Hepatocyte (in vitro differentiated cells): ENCODE data around the gene AGAP1.

Source experiments
- EZH2 ChIP-seq: fragments of 200-600 bp; sonication (generic); IDR thresholded peaks from 2 replicates; pipeline ENCODE4 v1.6.1; 2016; ENCODE audit warnings: antibody characterized with exemption, mild to moderate bottlenecking, borderline replicate concordance
- EZH2phosphoT487 ChIP-seq: fragments of 200-600 bp; sonication (generic); IDR thresholded peaks from one replicate; pipeline ENCODE4 v1.6.1; 2018; ENCODE audit warnings: antibody characterized with exemption, mild to moderate bottlenecking, low read depth, moderate library complexity; ENCODE audit not compliant: unreplicated experiment, severe bottlenecking
- TF ChIP-seq, protein P1 (sequence below): fragments of 200-600 bp; sonication (generic); IDR thresholded peaks from 2 replicates; pipeline ENCODE4 v1.5.1; 2016; ENCODE audit warnings: antibody characterized with exemption, mild to moderate bottlenecking; ENCODE audit not compliant: poor library complexity

DNA sequence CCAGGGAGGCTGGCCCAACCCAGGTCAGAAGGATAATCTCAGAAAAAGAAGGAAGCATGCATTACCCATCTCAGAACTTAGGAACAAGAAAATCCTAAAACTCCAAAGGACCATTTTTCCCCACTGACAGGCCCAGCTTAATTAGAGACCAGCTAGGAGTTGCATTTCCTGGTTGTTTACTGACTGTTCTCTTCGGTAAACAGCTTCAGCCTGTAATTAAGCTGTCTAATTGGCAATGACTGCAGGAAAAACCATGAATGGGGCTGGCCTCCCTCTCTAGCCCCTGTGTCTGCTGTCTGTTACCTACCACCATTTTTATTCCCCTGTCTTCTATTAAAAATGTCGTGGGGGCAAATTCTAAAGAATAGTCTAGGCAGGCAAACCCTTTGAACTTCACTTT is 146.5 kb downstream of the AGAP1 start:
- TF ChIP-seq, protein P1, sequence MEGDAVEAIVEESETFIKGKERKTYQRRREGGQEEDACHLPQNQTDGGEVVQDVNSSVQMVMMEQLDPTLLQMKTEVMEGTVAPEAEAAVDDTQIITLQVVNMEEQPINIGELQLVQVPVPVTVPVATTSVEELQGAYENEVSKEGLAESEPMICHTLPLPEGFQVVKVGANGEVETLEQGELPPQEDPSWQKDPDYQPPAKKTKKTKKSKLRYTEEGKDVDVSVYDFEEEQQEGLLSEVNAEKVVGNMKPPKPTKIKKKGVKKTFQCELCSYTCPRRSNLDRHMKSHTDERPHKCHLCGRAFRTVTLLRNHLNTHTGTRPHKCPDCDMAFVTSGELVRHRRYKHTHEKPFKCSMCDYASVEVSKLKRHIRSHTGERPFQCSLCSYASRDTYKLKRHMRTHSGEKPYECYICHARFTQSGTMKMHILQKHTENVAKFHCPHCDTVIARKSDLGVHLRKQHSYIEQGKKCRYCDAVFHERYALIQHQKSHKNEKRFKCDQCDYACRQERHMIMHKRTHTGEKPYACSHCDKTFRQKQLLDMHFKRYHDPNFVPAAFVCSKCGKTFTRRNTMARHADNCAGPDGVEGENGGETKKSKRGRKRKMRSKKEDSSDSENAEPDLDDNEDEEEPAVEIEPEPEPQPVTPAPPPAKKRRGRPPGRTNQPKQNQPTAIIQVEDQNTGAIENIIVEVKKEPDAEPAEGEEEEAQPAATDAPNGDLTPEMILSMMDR = no peak
- TF ChIP-seq EZH2 = no peak
- TF ChIP-seq EZH2phosphoT487 = no peak
